SK-N-SH (cell line): ENCODE measurements around the gene NIBAN1.

Experiments
- CTCF ChIP-seq: fragments of 200-600 bp; sonication (generic); IDR thresholded peaks from 2 replicates; pipeline ENCODE4 v1.6.1; 2017; ENCODE audit warnings: antibody characterized with exemption, mild to moderate bottlenecking, moderate library complexity
- EZH2phosphoT487 ChIP-seq: fragments of 200-600 bp; sonication (generic); IDR thresholded peaks from 2 replicates; pipeline ENCODE4 v1.6.1; 2017; ENCODE audit warnings: low read depth, mixed run types, mild to moderate bottlenecking, antibody characterized with exemption, moderate library complexity, borderline replicate concordance
- NFIC ChIP-seq: IDR thresholded peaks from 2 replicates; pipeline ENCODE4 v1.4.0; 2012; ENCODE audit warnings: borderline replicate concordance
- POLR2AphosphoS5 ChIP-seq: IDR thresholded peaks from 2 replicates; pipeline ENCODE4 v1.6.1; 2012; ENCODE audit warnings: low read depth, low read length
- RCOR1 ChIP-seq: fragments of 150-350 bp; IDR thresholded peaks from 2 replicates; pipeline ENCODE4 v1.6.1; 2017; ENCODE audit warnings: antibody characterized with exemption, low read length

- TF ChIP-seq CTCF: no peak
- TF ChIP-seq POLR2AphosphoS5: no peak
- TF ChIP-seq NFIC: no peak
- no peak for TF ChIP-seq RCOR1
- TF ChIP-seq EZH2phosphoT487: no peak
These were observed 33.5 kb downstream of the NIBAN1 start for GRCh38 chr1:184940694-184941409.
